A549 (cell line): Measurements from ENCODE around the gene TNS1. TPM values are rescaled to one million over a fixed set of nuclear protein-coding genes. Genes with fewer than 3 reads are reported as not detected.

Source experiments
- ATAC-seq, 2 experiments: fragments of 200-7000 bp in 1 of 2; fragments of >200 bp in 1 of 2; cut with Nextera tagmentation in 1 of 2; cut with Tn5 transposase in 1 of 2; 3 replicates each; pipeline versions ENCODE4 v1.8.0 to v1.9.1; 2018 to 2020; ENCODE audit warnings: mild to moderate bottlenecking in 1 of 2, moderate library complexity in 1 of 2
- CTCF ChIA-PET: fragments of 300-600 bp; sonication (Branson Sonifier 250); formaldehyde crosslinking; extraction: SDS; loops from one replicate; lab custom pipeline; 2021; ENCODE audit warnings: antibody characterized with exemption, inconsistent platforms; lab: Yijun Ruan, JAX
- POLR2A ChIA-PET: fragments of 350-600 bp; formaldehyde crosslinking; extraction: SDS; loops from one replicate; lab custom pipeline; 2021; ENCODE audit warnings: antibody characterized with exemption, inconsistent platforms; lab: Yijun Ruan, JAX
- DNase-seq, 2 experiments: peaks; one replicate each; pipeline versions ENCODE4 v3.0.0 to v3.0.0-alpha.2; 2011 to 2016; ENCODE audit warnings: low read depth in 1 of 2, low spot score in 1 of 2
- FAIRE-seq: peaks from 2 replicates; lab custom pipeline; 2011; peaks lifted over from hg19 to GRCh38; lab: Jason Lieb, UNC
- H3K27ac ChIP-seq, 2 experiments: fragments of >200 bp; sonication (Bioruptor Twin); formaldehyde crosslinking; 3 replicates each; pipeline ENCODE4 v1.5.1; 2016 to 2017
- H3K4me1 ChIP-seq: fragments of >200 bp; sonication (Bioruptor Twin); formaldehyde crosslinking; 3 replicates; pipeline ENCODE4 v1.6.1; 2016
- H3K4me2 ChIP-seq: fragments of >200 bp; sonication (Bioruptor Twin); formaldehyde crosslinking; 3 replicates; pipeline ENCODE4 v1.6.1; 2016
- H3K4me3 ChIP-seq: fragments of >200 bp; sonication (Bioruptor Twin); formaldehyde crosslinking; 3 replicates; pipeline ENCODE4 v1.5.1; 2016
- H3K9me3 ChIP-seq: fragments of >200 bp; sonication (Bioruptor Twin); formaldehyde crosslinking; 3 replicates; pipeline ENCODE4 v1.6.1; 2016
- CBX2 ChIP-seq: fragments of 200-600 bp; sonication (generic); IDR thresholded peaks from 2 replicates; pipeline ENCODE4 v1.6.1; 2016; ENCODE audit warnings: low read depth, mild to moderate bottlenecking, borderline replicate concordance
- CEBPB ChIP-seq, 2 experiments: fragments of >200 bp in 1 of 2; sonication (Bioruptor Twin) in 1 of 2; formaldehyde crosslinking in 1 of 2; IDR thresholded peaks; 2 replicates each; pipeline ENCODE4 v1.6.1; 2012 to 2016
- CHD2 ChIP-seq: fragments of 150-350 bp; IDR thresholded peaks from 2 replicates; pipeline ENCODE4 v1.6.1; 2014; ENCODE audit warnings: low read length; ENCODE audit not compliant: partially characterized antibody
- CHD4 ChIP-seq: fragments of 200-600 bp; sonication (generic); IDR thresholded peaks from 2 replicates; pipeline ENCODE4 v1.6.1; 2016; ENCODE audit warnings: antibody characterized with exemption, mild to moderate bottlenecking, borderline replicate concordance
- E2F6 ChIP-seq: IDR thresholded peaks from 2 replicates; pipeline ENCODE4 v1.6.1; 2012; ENCODE audit warnings: low read depth, borderline replicate concordance
- EHF ChIP-seq: fragments of 250-450 bp; sonication (Bioruptor Pico); IDR thresholded peaks from 2 replicates; pipeline ENCODE4 v1.5.0; 2020; ENCODE audit warnings: mild to moderate bottlenecking
- EHMT2 ChIP-seq: fragments of 200-600 bp; sonication (generic); IDR thresholded peaks from 2 replicates; pipeline ENCODE4 v1.6.1; 2016; ENCODE audit warnings: antibody characterized with exemption, low read depth, mild to moderate bottlenecking, moderate library complexity
- FOSB ChIP-seq: fragments of 250-450 bp; sonication (Bioruptor Pico); IDR thresholded peaks from 2 replicates; pipeline ENCODE4 v1.5.0; 2020; ENCODE audit warnings: mild to moderate bottlenecking, moderate library complexity
- FOSL2 ChIP-seq, 2 experiments: fragments of 450-650 bp in 1 of 2; fragments of >200 bp in 1 of 2; sonication (Bioruptor Twin) in 1 of 2; formaldehyde crosslinking; IDR thresholded peaks; 2 replicates each; pipeline versions ENCODE4 v1.5.0 to v1.6.1; 2016 to 2020; ENCODE audit warnings: mild to moderate bottlenecking in 1 of 2, moderate library complexity in 1 of 2
- FOXS1 ChIP-seq: fragments of 250-450 bp; sonication (Bioruptor Pico); IDR thresholded peaks from 2 replicates; pipeline ENCODE4 v1.5.0; 2020; ENCODE audit warnings: mild to moderate bottlenecking, moderate library complexity
- HES2 ChIP-seq: fragments of >200 bp; sonication (Bioruptor Twin); formaldehyde crosslinking; IDR thresholded peaks from 2 replicates; pipeline ENCODE4 v1.6.1; 2016
- HMGXB4 ChIP-seq: fragments of 250-450 bp; sonication (Bioruptor Pico); IDR thresholded peaks from 2 replicates; pipeline ENCODE4 v1.5.0; 2021; ENCODE audit warnings: mild to moderate bottlenecking, moderate library complexity, borderline replicate concordance
- HOXB5 ChIP-seq: fragments of 250-450 bp; sonication (Bioruptor Pico); IDR thresholded peaks from 2 replicates; pipeline ENCODE4 v1.5.0; 2020; ENCODE audit warnings: mild to moderate bottlenecking, moderate library complexity
- JUN ChIP-seq, 2 experiments: fragments of >200 bp; sonication (Bioruptor Twin); formaldehyde crosslinking; IDR thresholded peaks; 2 replicates in 1 of 2; 3 replicates in 1 of 2; pipeline ENCODE4 v1.6.1; 2016 to 2017
- KDM5A ChIP-seq: fragments of 200-600 bp; sonication (generic); IDR thresholded peaks from 2 replicates; pipeline ENCODE4 v1.6.1; 2016; ENCODE audit warnings: antibody characterized with exemption, mild to moderate bottlenecking
- MYC ChIP-seq: IDR thresholded peaks from 2 replicates; pipeline ENCODE4 v1.6.1; 2012; ENCODE audit warnings: mild to moderate bottlenecking, inconsistent platforms, low read length, improper control_type of control experiment, borderline replicate concordance
- NPAS2 ChIP-seq: fragments of 250-450 bp; sonication (Bioruptor Pico); IDR thresholded peaks from 2 replicates; pipeline ENCODE4 v1.8.0; 2022; ENCODE audit warnings: mild to moderate bottlenecking, moderate library complexity, borderline replicate concordance
- PHF8 ChIP-seq: fragments of 200-600 bp; sonication (generic); IDR thresholded peaks from 2 replicates; pipeline ENCODE4 v1.6.1; 2016; ENCODE audit warnings: low read depth, mild to moderate bottlenecking, antibody characterized with exemption, moderate library complexity, borderline replicate concordance
- RARB ChIP-seq: fragments of 250-450 bp; sonication (Bioruptor Pico); IDR thresholded peaks from 2 replicates; pipeline ENCODE4 v1.8.0; 2021; ENCODE audit warnings: mild to moderate bottlenecking, moderate library complexity
- RNF2 ChIP-seq: fragments of 200-600 bp; sonication (generic); IDR thresholded peaks from 2 replicates; pipeline ENCODE4 v1.6.1; 2016; ENCODE audit warnings: low read depth, mild to moderate bottlenecking, antibody characterized with exemption, moderate library complexity, borderline replicate concordance
- SMC3 ChIP-seq: fragments of >200 bp; sonication (Bioruptor Twin); formaldehyde crosslinking; IDR thresholded peaks from 3 replicates; pipeline ENCODE4 v1.6.1; 2018; ENCODE audit warnings: inconsistent platforms
- SREBF2 ChIP-seq: fragments of 450-650 bp; IDR thresholded peaks from 2 replicates; pipeline ENCODE4 v1.6.1; 2014; ENCODE audit warnings: mild to moderate bottlenecking, moderate library complexity
- ZFP36 ChIP-seq: fragments of 450-650 bp; IDR thresholded peaks from 2 replicates; pipeline ENCODE4 v1.6.1; 2014; ENCODE audit warnings: borderline replicate concordance; ENCODE audit not compliant: partially characterized antibody
- WGBS: methylation state at CpG from one replicate; pipeline ENCODE4 v1.1.6; 2017; ENCODE audit errors: missing lambda C conversion rate; 5-methylcytosine and 5-hydroxymethylcytosine counted together
- polyA plus RNA-seq, 4 experiments: library from polyadenylated mRNA; depleted of rRNA in 3 of 4; stranded (reverse); fragments of >200 nt; fragmentation: RNase III in 1 of 4; extraction: RNeasy Plus Mini Kit Qiagen cat#74134 plus additional on column Dnase treatment in 1 of 4; gene quantifications; 2 replicates in 3 of 4; 3 replicates in 1 of 4; pipeline ENCODE4 v1.2.3, GENCODE V29; 2011 to 2017

TNS1 gene
- polyA plus RNA-seq, 2 of the 4 experiments (the other 2 are of a cell fraction), result 4.9 to 10.6 TPM

GRCh38 chr2:217969588-217969987 is 33.2 kb downstream of the TNS1 start:
- Histone ChIP-seq H3K27ac (no peak overlapping the region), H3K9me3 (peaks cover 7% of the 10 kb centered on the region; the same call in 1 of the 3 replicates), H3K4me3 (no peak overlapping the region), H3K4me1 (peaks cover 12% of the 10 kb centered on the region; the same call in 1 of the 3 replicates), H3K4me2 (no peak overlapping the region)
- CTCF ChIA-PET, result interaction anchor here (1.2 to 1.8 kb wide), 3 partner anchors 18 to 184 kb away, joined by 4 read pairs; no protein-coding TSS in a partner anchor
- no peak for FAIRE-seq
- ATAC-seq, result no peak
- POLR2A ChIA-PET, result no interaction called here
- no peak for DNase-seq
- TF ChIP-seq RARB (CRISPR knock-in tag) (no peak), PHF8 (no peak), HMGXB4 (no peak), EHF (CRISPR knock-in tag) (no peak), ZFP36 (peak; percentile 61), CHD2 (no peak), HOXB5 (CRISPR knock-in tag) (no peak)
- 18% methylated on average over 1 of the region's 1 CpG for WGBS

- ATAC-seq, result no peak
- ChIA-PET POLR2A (no interaction called here), CTCF (no interaction called here)
- no peak overlapping the region for H3K4me2 ChIP-seq
- no peak overlapping the region for H3K4me3 ChIP-seq
- FAIRE-seq, result no peak
- H3K27ac ChIP-seq, result no peak overlapping the region
- H3K4me1 ChIP-seq, result peaks cover 13% of the 10 kb centered on the region; the same call in 1 of the 3 replicates
- no peak for DNase-seq
- 0% methylated on average over 1 of the region's 1 CpG for WGBS
- TF ChIP-seq FOSL2 (IDR thresholded peaks at IDR 0.05), result no peak
- no peak for TF ChIP-seq FOSL2 (CRISPR knock-in tag; IDR thresholded peaks at IDR 0.05)
- TF ChIP-seq KDM5A, result no peak
- TF ChIP-seq CBX2, result no peak
- no peak for TF ChIP-seq FOSB
- TF ChIP-seq FOXS1 (CRISPR knock-in tag), result no peak
- TF ChIP-seq RNF2, result no peak
- TF ChIP-seq E2F6, result no peak
- TF ChIP-seq EHMT2, result no peak
- no peak for TF ChIP-seq RARB (CRISPR knock-in tag)
- TF ChIP-seq MYC, result no peak
- no peak for TF ChIP-seq SMC3
- no peak for TF ChIP-seq SREBF2
- no peak for TF ChIP-seq CEBPB (IDR thresholded peaks at IDR 0.05)
- no peak for TF ChIP-seq HMGXB4
- no peak for TF ChIP-seq HES2
- TF ChIP-seq CHD4, result no peak
- TF ChIP-seq NPAS2 (CRISPR knock-in tag), result no peak
- TF ChIP-seq EHF (CRISPR knock-in tag), result no peak
- no peak for TF ChIP-seq JUN (IDR thresholded peaks at IDR 0.05)
- H3K9me3 ChIP-seq, result peaks cover 7% of the 10 kb centered on the region; the same call in 1 of the 3 replicates
Measured at GRCh38 chr2:217968023-217968422, 34.8 kb downstream of the TNS1 start.
